ENCODE data around the gene POTEH.
"Not testable (repeated sequence)": the region's sequence is repeated elsewhere in the genome, so short reads cannot be mapped to it uniquely, and the experiment has no call there.

DNA sequence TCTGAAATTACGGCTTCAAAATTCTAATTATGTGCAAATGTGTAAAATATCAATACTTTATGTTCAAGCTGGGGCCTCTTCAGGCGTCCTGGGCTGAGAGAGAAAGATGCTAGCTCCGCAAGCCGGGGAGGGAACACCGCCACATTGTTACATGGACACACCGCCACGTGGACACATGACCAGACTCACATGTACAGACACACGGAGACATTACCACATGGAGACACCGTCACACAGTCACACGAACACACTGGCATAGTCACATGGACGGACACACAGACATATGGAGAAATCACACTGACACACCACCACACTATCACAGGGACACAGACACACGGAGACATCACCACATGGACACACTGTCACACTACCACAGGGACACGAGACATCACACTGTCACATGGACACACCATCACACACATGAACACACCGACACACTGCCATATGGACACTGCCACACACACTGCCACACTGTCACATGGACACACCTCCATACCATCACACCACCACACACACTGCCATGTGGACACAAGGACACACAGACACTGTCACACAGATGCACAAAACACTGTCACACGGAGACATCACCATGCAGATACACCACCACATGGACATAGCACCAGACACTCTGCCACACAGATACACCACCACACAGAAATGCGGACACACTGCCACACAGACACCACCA lies 58.0 kb downstream of the POTEH start:
- TF ChIP-seq POLR2A (IDR thresholded peaks at IDR 0.05; ENCODE audit: low read length); GATA1 (IDR thresholded peaks at IDR 0.05; ENCODE audit: low read depth, low read length): not testable (repeated sequence)
